Measurements from ENCODE around the gene CXXC4.

GRCh38 chr4:104424989-104425388 lies 69.7 kb downstream of the CXXC4 start:
- TF ChIP-seq CTCF (IDR thresholded peaks at IDR 0.05) (no peak), POLR2AphosphoS5 (IDR thresholded peaks at IDR 0.05) (no peak), POLR2A (IDR thresholded peaks at IDR 0.05) (no peak)
